Thyroid gland (tissue), 4 donors: ENCODE measurements around the gene LSM7.

Experiments used
- CTCF ChIP-seq, 6 experiments: fragments of 200-600 bp in 3 of 6; fragments of 450-650 bp in 3 of 6; sonication (generic) in 3 of 6; IDR thresholded peaks; one replicate each; pipeline ENCODE4 v1.5.1; 2016 to 2019; ENCODE audit warnings: antibody characterized with exemption in 6 of 6, mild to moderate bottlenecking in 2 of 6, inconsistent platforms in 1 of 6, moderate library complexity in 1 of 6
- POLR2A ChIP-seq, 2 donors: fragments of 450-650 bp; IDR thresholded peaks; one replicate each; pipeline ENCODE4 v1.6.1; 2017; ENCODE audit warnings: antibody characterized with exemption in 2 of 2, mild to moderate bottlenecking in 2 of 2, moderate library complexity in 1 of 2

GRCh38 chr19:2338055-2338615, 9.7 kb upstream of the LSM7 start:
- TF ChIP-seq POLR2A (IDR thresholded peaks at IDR 0.05) (no peak), CTCF (IDR thresholded peaks at IDR 0.05) (no peak)
